ENCODE data around the gene RDH8. TPM values are rescaled to one million over a fixed set of nuclear protein-coding genes. Genes with fewer than 3 reads are reported as not detected.
A peak's percentile ranks its signal among the peaks of the same experiment; 100 is the strongest.

The RDH8 gene
- polyA plus RNA-seq, 1 of the 3 experiments (the other 2 are of a cell fraction), result not detected

DNA sequence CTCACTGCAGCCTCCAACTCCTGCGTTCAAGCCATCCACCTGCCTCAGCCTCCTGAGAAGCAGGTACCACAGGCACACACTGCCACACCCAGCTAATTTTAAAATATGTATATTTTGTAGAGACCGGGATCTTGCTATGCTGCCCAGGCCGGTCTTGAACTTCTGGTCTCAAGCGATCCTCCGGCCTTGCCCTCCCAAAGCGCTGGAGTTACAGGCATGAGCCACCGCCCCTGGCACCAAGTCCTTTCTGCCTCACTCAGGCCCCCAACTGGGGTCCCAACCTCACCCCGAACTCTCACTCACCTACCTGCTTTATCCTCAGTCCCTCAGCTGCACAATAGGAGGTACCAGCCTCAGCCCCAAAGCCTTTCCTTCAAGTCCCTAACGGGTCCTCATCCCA lies 2.3 kb upstream of the RDH8 start:
- Histone ChIP-seq H3F3A (replicated peaks; ENCODE audit: insufficient read depth) (peaks cover 6% of the 10 kb centered on the region), H3K27ac (ENCODE audit: low read depth in 2 of 2, low read length in 1 of 2) (no peak overlapping the region), H2AFZ (ENCODE audit: low read depth) (no peak overlapping the region), H3K27me3 (ENCODE audit: insufficient read depth) (peaks cover 54% of the 10 kb centered on the region), H3K4me2 (no peak overlapping the region), H3K9me2 (no peaks in the 10 kb centered on the region), H3K4me1 (ENCODE audit: control insufficient read depth in 1 of 2, insufficient read depth in 2 of 2, low read depth in 1 of 2, low read length in 1 of 2) (no peaks in the 10 kb centered on the region), H3K79me2 (ENCODE audit: insufficient read depth) (no peaks in the 10 kb centered on the region), H4K20me1 (ENCODE audit: insufficient read depth) (no peaks in the 10 kb centered on the region), H3K9ac (no peak overlapping the region), H3K4me3 (ENCODE audit: low read depth in 2 of 2, low read length in 1 of 2) (no peak overlapping the region), H3K9me3 (no peaks in the 10 kb centered on the region), H3K36me3 (replicated peaks in 1 of 2; ENCODE audit: control insufficient read depth in 1 of 2, insufficient read depth in 2 of 2, low read length in 1 of 2) (no peaks in the 10 kb centered on the region)
- peak; percentile 3 for DNase-seq
- 9% methylated on average over 5 of the region's 9 CpGs for WGBS (ENCODE audit: low lambda C conversion rate)
- no peak for TF ChIP-seq FOXJ3 (CRISPR knock-in tag; IDR thresholded peaks at IDR 0.05)
- no peak for TF ChIP-seq MXI1 (IDR thresholded peaks at IDR 0.05; ENCODE audit: low read depth, low read length)
- TF ChIP-seq CTCF (IDR thresholded peaks at IDR 0.05), result no peak
- TF ChIP-seq NRF1 (IDR thresholded peaks at IDR 0.05; ENCODE audit: low read depth, low read length), result no peak
- no peak for TF ChIP-seq TAF1 (IDR thresholded peaks at IDR 0.05; ENCODE audit: borderline replicate concordance, low read depth, low read length)
- no peak for TF ChIP-seq NFIC (IDR thresholded peaks at IDR 0.05; ENCODE audit: borderline replicate concordance)
- TF ChIP-seq MEF2A (IDR thresholded peaks at IDR 0.05; ENCODE audit: borderline replicate concordance, low read depth), result no peak
- no peak for TF ChIP-seq CHD2 (IDR thresholded peaks at IDR 0.05; ENCODE audit: low read length, partially characterized antibody)
- no peak for TF ChIP-seq JUND (IDR thresholded peaks at IDR 0.05)
- TF ChIP-seq RCOR1 (IDR thresholded peaks at IDR 0.05; ENCODE audit: low read length), result no peak
- no peak for TF ChIP-seq MAX (IDR thresholded peaks at IDR 0.05; ENCODE audit: low read depth)
- no peak for TF ChIP-seq USF1 (IDR thresholded peaks at IDR 0.05; ENCODE audit: borderline replicate concordance, low read depth)
- no peak for TF ChIP-seq PBX3 (IDR thresholded peaks at IDR 0.05)
- no peak for TF ChIP-seq ELF1 (IDR thresholded peaks at IDR 0.05)
- no peak for TF ChIP-seq REST (IDR thresholded peaks at IDR 0.05; ENCODE audit: low read depth, low read length)
- TF ChIP-seq, protein P1, sequence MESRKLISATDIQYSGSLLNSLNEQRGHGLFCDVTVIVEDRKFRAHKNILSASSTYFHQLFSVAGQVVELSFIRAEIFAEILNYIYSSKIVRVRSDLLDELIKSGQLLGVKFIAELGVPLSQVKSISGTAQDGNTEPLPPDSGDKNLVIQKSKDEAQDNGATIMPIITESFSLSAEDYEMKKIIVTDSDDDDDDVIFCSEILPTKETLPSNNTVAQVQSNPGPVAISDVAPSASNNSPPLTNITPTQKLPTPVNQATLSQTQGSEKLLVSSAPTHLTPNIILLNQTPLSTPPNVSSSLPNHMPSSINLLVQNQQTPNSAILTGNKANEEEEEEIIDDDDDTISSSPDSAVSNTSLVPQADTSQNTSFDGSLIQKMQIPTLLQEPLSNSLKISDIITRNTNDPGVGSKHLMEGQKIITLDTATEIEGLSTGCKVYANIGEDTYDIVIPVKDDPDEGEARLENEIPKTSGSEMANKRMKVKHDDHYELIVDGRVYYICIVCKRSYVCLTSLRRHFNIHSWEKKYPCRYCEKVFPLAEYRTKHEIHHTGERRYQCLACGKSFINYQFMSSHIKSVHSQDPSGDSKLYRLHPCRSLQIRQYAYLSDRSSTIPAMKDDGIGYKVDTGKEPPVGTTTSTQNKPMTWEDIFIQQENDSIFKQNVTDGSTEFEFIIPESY (IDR thresholded peaks at IDR 0.05; ENCODE audit: borderline replicate concordance, low read depth), result no peak
- CTCF ChIA-PET, result interaction anchor here (0.8 to 5.3 kb wide), 4 partner anchors 11 to 80 kb away, joined by 3 to 27 read pairs (median 8); no protein-coding TSS in a partner anchor
- POLR2A ChIA-PET, result no interaction called here

Data from SK-N-SH (cell line).